GM12878 (cell line): ENCODE data around the gene CADM2. TPM values are rescaled to one million over a fixed set of nuclear protein-coding genes. Genes with fewer than 3 reads are reported as not detected.

Experiments used
- ATAC-seq: fragments of 200-7000 bp; cut with Tn5 transposase; 3 replicates; pipeline ENCODE4 v1.9.1; 2020; ENCODE audit warnings: mild to moderate bottlenecking, moderate library complexity
- BruUV-seq: library from RNA; stranded (reverse); fragments of 400-500 nt; replicated peaks from 2 replicates; lab custom pipeline; 2021; lab: Mats Ljungman, UMichigan
- CTCF ChIA-PET: fragments of 300-600 bp; sonication (Branson Sonifier 250); formaldehyde crosslinking; extraction: SDS; loops from one replicate; lab custom pipeline; 2021; ENCODE audit warnings: inconsistent platforms; lab: Yijun Ruan, JAX
- POLR2A ChIA-PET: fragments of 350-600 bp; formaldehyde crosslinking; extraction: SDS; loops from one replicate; lab custom pipeline; 2021; ENCODE audit warnings: inconsistent platforms; lab: Charles Lee
- RAD21 ChIA-PET: fragments of 300-600 bp; sonication (Branson Sonifier 250); formaldehyde crosslinking; loops from one replicate; lab custom pipeline; 2023; ENCODE audit warnings: antibody characterized with exemption; ENCODE audit not compliant: unreplicated experiment; lab: Charles Lee
- SMC1A ChIA-PET: fragments of 300-600 bp; sonication (Branson Sonifier 250); formaldehyde crosslinking; loops from one replicate; lab custom pipeline; 2023; ENCODE audit not compliant: unreplicated experiment, uncharacterized antibody; lab: Charles Lee
- DNase-seq: peaks from one replicate; pipeline ENCODE4 v3.0.0-alpha.2; 2011; ENCODE audit warnings: low read depth, low spot score
- FAIRE-seq: peaks from 3 replicates; lab custom pipeline; 2011; peaks lifted over from hg19 to GRCh38; lab: Jason Lieb, UNC
- H2AFZ ChIP-seq: 2 replicates; pipeline ENCODE4 v1.6.0; 2011; ENCODE audit warnings: low read depth, low read length, control low read depth; ENCODE audit not compliant: control insufficient read depth
- H3K27ac ChIP-seq: 2 replicates; pipeline ENCODE4 v1.5.1; 2011; ENCODE audit warnings: control low read depth; ENCODE audit not compliant: control insufficient read depth, insufficient read depth
- H3K27me3 ChIP-seq, 2 experiments: replicated peaks in 1 of 2; 2 replicates each; pipeline versions ENCODE4 v1.6.0 to v1.6.1; 2011; ENCODE audit warnings: low read length in 1 of 2; ENCODE audit not compliant: control insufficient read depth in 2 of 2, insufficient read depth in 2 of 2
- H3K36me3 ChIP-seq, 2 experiments: 2 replicates each; pipeline ENCODE4 v1.5.1; 2011; ENCODE audit warnings: low read length in 1 of 2; ENCODE audit not compliant: control insufficient read depth in 2 of 2, insufficient read depth in 2 of 2
- H3K4me1 ChIP-seq: 2 replicates; pipeline ENCODE4 v1.6.1; 2011; ENCODE audit warnings: mild to moderate bottlenecking, low read length, moderate library complexity, mixed read lengths; ENCODE audit not compliant: control insufficient read depth, insufficient read depth
- H3K4me2 ChIP-seq: 2 replicates; pipeline ENCODE4 v1.6.0; 2011; ENCODE audit warnings: control low read depth; ENCODE audit not compliant: control insufficient read depth, insufficient read depth
- H3K4me3 ChIP-seq: fragments of 200-600 bp; sonication (generic); 2 replicates; pipeline ENCODE4 v1.5.1; 2016
- H3K79me2 ChIP-seq: 2 replicates; pipeline ENCODE4 v1.6.0; 2011; ENCODE audit warnings: low read length; ENCODE audit not compliant: control insufficient read depth, insufficient read depth
- H3K9ac ChIP-seq: 2 replicates; pipeline ENCODE4 v1.8.0; 2011; ENCODE audit warnings: low read length, control low read depth, mixed read lengths; ENCODE audit not compliant: control insufficient read depth, insufficient read depth
- H3K9me3 ChIP-seq: replicated peaks from 3 replicates; pipeline ENCODE4 v1.5.1; 2011; ENCODE audit warnings: mild to moderate bottlenecking, low read length; ENCODE audit not compliant: control insufficient read depth, insufficient read depth
- H4K20me1 ChIP-seq: 2 replicates; pipeline ENCODE4 v1.6.0; 2011; ENCODE audit not compliant: control insufficient read depth, insufficient read depth
- BCLAF1 ChIP-seq: fragments of 450-650 bp; IDR thresholded peaks from 2 replicates; pipeline ENCODE4 v1.6.1; 2017; ENCODE audit warnings: antibody characterized with exemption, mild to moderate bottlenecking, moderate library complexity
- GATAD2B ChIP-seq: fragments of 450-650 bp; conservative IDR thresholded peaks from 2 replicates; pipeline ENCODE4 v1.6.1; 2017; ENCODE audit warnings: low read depth, mild to moderate bottlenecking, moderate library complexity
- IKZF2 ChIP-seq, 2 experiments: fragments of 450-650 bp; IDR thresholded peaks; 2 replicates each; pipeline ENCODE4 v1.6.1; 2017; ENCODE audit warnings: mild to moderate bottlenecking in 2 of 2, moderate library complexity in 2 of 2
- MAX ChIP-seq: IDR thresholded peaks from 2 replicates; pipeline ENCODE4 v1.6.1; 2012; ENCODE audit warnings: low read depth, low read length, improper control_type of control experiment
- MYC ChIP-seq: IDR thresholded peaks from 2 replicates; pipeline ENCODE4 v1.6.1; 2011; ENCODE audit warnings: mild to moderate bottlenecking, low read length, moderate library complexity, inconsistent platforms; ENCODE audit not compliant: insufficient read depth, insufficient replicate concordance, insufficient read length, severe bottlenecking
- NRF1 ChIP-seq: conservative IDR thresholded peaks from 2 replicates; pipeline ENCODE4 v1.6.1; 2011; ENCODE audit warnings: mild to moderate bottlenecking, low read depth, low read length, improper control_type of control experiment
- POLR2AphosphoS2 ChIP-seq: IDR thresholded peaks from 2 replicates; pipeline ENCODE4 v1.6.1; 2011; ENCODE audit warnings: low read depth, mild to moderate bottlenecking, low read length, improper control_type of control experiment, moderate library complexity
- POU2F2 ChIP-seq: IDR thresholded peaks from 3 replicates; pipeline ENCODE4 v1.6.1; 2011; ENCODE audit warnings: low read depth, mild to moderate bottlenecking, low read length, borderline replicate concordance
- ZBTB4 ChIP-seq: fragments of 450-650 bp; formaldehyde crosslinking; IDR thresholded peaks from 2 replicates; pipeline ENCODE4 v1.4.0; 2022; ENCODE audit warnings: mild to moderate bottlenecking, moderate library complexity
- ZBTB40 ChIP-seq: fragments of 450-650 bp; IDR thresholded peaks from 2 replicates; pipeline ENCODE4 v1.6.1; 2016; ENCODE audit warnings: mild to moderate bottlenecking, moderate library complexity, borderline replicate concordance
- WGBS: methylation state at CpG from one replicate; pipeline ENCODE4 v1.1.6; 2016; ENCODE audit warnings: low lambda C conversion rate; ENCODE audit not compliant: insufficient replicate concordance, insufficient coverage; ENCODE audit errors: missing lambda C conversion rate; 5-methylcytosine and 5-hydroxymethylcytosine counted together
- in situ Hi-C: fragments of 300-500 bp; cut with MboI; formaldehyde crosslinking; loops from 9 replicates; pipeline ENCODE4 v1.14.3; 2018; ENCODE audit warnings: mixed read lengths
- intact Hi-C: fragments of 100-400 bp; cut with micrococcal nuclease; formaldehyde crosslinking; loops from one replicate; pipeline ENCODE4 v1.14.2; 2022; ENCODE audit not compliant: unreplicated experiment
- polyA plus RNA-seq, 11 experiments: library from polyadenylated mRNA; depleted of rRNA in 4 of 11; unstranded in 6 of 11; stranded (reverse) in 5 of 11; fragments of >200 nt; fragmentation: Nextera tagmentation in 4 of 11; fragmentation: Illumina TruSeq in 1 of 11; extraction: Ambion mirVana in 4 of 11; extraction: Trizol in 1 of 11; gene quantifications; 1 replicate in 1 of 11; 2 replicates in 10 of 11; pipeline versions ENCODE4 v1.2.1 to v1.2.3, GENCODE V29; 2011 to 2016; ENCODE audit warnings: inconsistent platforms in 2 of 11, missing spikeins in 2 of 11, low read depth in 1 of 11
- total RNA-seq, 4 experiments: library from RNA; depleted of rRNA in 3 of 4; stranded (reverse); fragments of >200 nt in 3 of 4; fragmentation: Illumina TruSeq in 1 of 4; extraction: Trizol in 1 of 4; gene quantifications; 2 replicates each; pipeline versions ENCODE4 v1.2.1 to v1.2.3, GENCODE V29; 2013 to 2021

Gene CADM2
- total and polyA plus RNA-seq, 10 of the 15 experiments (the other 5 are each of a cell fraction or from before 2014, with no cell fraction given): 0.13 TPM; not detected in 9

- no peak for TF ChIP-seq ZBTB4
- TF ChIP-seq GATAD2B: no peak
- TF ChIP-seq POLR2AphosphoS2: no peak
Observed at GRCh38 chr3:85760342-85760741, 801.6 kb downstream of the CADM2 start (continued).

- Histone ChIP-seq H3K79me2 (no peaks in the 10 kb centered on the region), H3K27ac (no peak overlapping the region), H3K4me3 (no peak overlapping the region), H3K9ac (no peak overlapping the region), H4K20me1 (no peaks in the 10 kb centered on the region), H3K4me2 (no peak overlapping the region), H3K36me3 (no peaks in the 10 kb centered on the region), H3K4me1 (no peaks in the 10 kb centered on the region), H2AFZ (no peak overlapping the region), H3K27me3 (no peaks in the 10 kb centered on the region), H3K9me3 (no peaks in the 10 kb centered on the region)
- in situ Hi-C loops: no loop called here
- POLR2A ChIA-PET: no interaction called here
- SMC1A ChIA-PET: interaction anchor here (1.2 kb wide), 1 partner anchor 8 kb away, joined by 4 read pairs; no protein-coding TSS in a partner anchor
- FAIRE-seq (no peak), ATAC-seq (no peak), DNase-seq (no peak)
- CTCF ChIA-PET: no interaction called here
- RAD21 ChIA-PET: no interaction called here
- intact Hi-C loops: no loop called here
- no TSS peak for BruUV-seq
- 0% methylated on average over 4 of the region's 4 CpGs for WGBS
- TF ChIP-seq IKZF2 (IDR thresholded peaks at IDR 0.05) (no peak), ZBTB40 (no peak), NRF1 (no peak), MYC (no peak), POU2F2 (no peak), BCLAF1 (no peak), MAX (no peak)
Observed at GRCh38 chr3:85780806-85781205, 822.0 kb downstream of the CADM2 start.
